ENCODE results near the gene ACADS. TPM values are rescaled to one million over a fixed set of nuclear protein-coding genes. Genes with fewer than 3 reads are reported as not detected.

The ACADS gene
- total RNA-seq, 8 experiments from 2014 or later, result 5.3 to 18.9 (median 7.3) TPM

DNA sequence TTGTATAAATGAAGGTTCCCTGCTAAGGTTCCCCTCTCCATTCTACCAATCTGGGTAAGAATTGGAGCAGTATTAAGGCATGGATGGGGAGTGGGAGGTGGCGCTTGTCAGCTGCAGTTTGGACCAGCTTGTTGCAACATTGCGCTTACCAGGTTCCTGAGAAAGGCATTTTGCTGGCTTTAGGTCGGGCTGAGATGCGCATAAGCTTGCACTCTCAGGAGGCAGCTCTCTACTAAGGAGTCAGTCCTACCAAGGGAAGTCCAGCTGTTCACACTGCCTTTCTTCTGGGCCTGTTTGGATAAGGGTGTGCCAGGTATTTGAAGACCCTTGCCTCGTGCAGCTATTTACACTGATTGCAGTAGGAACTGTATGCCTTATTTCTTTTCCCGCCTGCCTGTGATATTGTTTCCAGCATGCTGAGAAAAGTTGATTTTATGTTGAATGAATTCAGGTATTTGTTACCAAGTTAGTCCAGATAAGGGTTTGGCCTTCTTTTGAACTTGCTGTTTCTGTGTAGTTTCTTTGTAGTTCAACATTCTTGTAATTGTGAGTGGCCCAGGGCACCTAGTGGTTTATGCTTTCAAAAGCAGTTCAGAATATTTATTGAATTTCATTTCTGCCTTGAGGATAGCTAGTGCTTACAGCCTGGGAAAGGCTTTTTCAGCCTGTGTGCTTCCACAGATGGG, 36.1 kb upstream of the ACADS start:
- no peak overlapping the region for H3K27ac ChIP-seq
- in situ Hi-C loops (cut with MboI; ENCODE audit: low pct_unique_long_range_greater_than_20kb in 2 of 9, low sequenced_read_pairs in 9 of 9, unreplicated experiment in 9 of 9), result no loop called here

DNA sequence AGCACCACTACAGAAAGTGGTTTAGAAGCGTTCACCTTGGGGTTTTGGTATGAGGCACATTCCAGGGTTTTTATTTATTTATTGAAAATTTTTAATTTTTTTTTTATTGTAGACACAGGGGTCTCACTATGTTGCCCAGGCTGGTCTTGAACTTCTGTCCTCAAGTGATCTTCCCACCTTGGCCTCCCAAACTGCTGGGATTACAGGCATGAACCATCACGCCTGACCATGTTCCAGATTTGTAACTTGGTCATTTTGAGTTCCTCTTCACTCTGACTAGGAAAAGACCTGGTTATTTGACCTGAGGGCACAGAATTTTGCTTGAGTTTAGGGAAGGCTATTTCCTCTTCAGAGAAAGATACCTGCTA, 35.6 kb upstream of the ACADS start:
- WGBS, 10 experiments, result 40 to 100% (median 81%) methylated on average over 1 to 2 of the region's 2 CpGs; no CpG with 5 or more reads in 2 of the 10 experiments
- Histone ChIP-seq H3K27ac (no peak overlapping the region), H3K4me3 (no peak overlapping the region), H3K4me1 (replicated peaks in 1 of 2) (peaks cover 18 to 38% of the 10 kb centered on the region in 2 donors)
- no peak for ATAC-seq (replicated peaks in 6 of 8)
- in situ Hi-C loops (cut with MboI; ENCODE audit: low pct_unique_long_range_greater_than_20kb in 2 of 9, low sequenced_read_pairs in 9 of 9, unreplicated experiment in 9 of 9), result no loop called here

More for the DNA sequence above, 36.1 kb upstream of the ACADS start:
- ATAC-seq (replicated peaks in 6 of 8), result peak in 2 of 8 experiments; percentile 0 to 1
- Histone ChIP-seq H3K4me1 (replicated peaks in 1 of 2) (peaks cover 18 to 38% of the 10 kb centered on the region in 2 donors), H3K4me3 (peak overlapping the region; percentile 52 to 100 (median 71))
- 8 to 80% (median 67%) methylated on average over 1 to 5 of the region's 6 CpGs; no CpG with 5 or more reads in 3 of the 10 experiments for WGBS, 10 experiments

DNA sequence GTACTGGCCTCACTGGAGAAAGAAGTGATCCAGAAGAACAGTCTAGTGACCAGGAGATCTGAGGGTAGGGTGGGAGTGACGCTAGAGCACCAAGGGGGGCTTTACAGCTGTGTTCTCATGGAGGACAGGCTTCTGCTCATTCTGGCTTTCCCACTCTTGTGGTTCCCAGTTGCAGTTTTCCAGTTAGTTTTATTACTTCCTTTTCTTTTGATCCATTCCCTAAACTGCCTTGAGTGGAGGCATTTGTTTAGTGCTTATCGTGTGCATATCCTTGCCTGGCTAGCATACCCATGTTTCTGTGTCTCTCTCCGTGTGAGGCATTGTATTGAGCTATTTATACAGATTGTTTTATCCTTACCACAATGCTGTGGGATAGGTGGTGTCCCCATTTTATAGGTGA, 34.6 kb upstream of the ACADS start:
- in situ Hi-C loops (cut with MboI; ENCODE audit: low pct_unique_long_range_greater_than_20kb in 2 of 9, low sequenced_read_pairs in 9 of 9, unreplicated experiment in 9 of 9), result no loop called here
- no peak overlapping the region for H3K4me3 ChIP-seq
- no peak overlapping the region for H3K27ac ChIP-seq
- peaks cover 18 to 38% of the 10 kb centered on the region in 2 donors for H3K4me1 ChIP-seq (replicated peaks in 1 of 2)
- 18 to 100% (median 55%) methylated on average over 1 to 3 of the region's 3 CpGs; no CpG with 5 or more reads in 2 of the 10 experiments for WGBS, 10 experiments
- ATAC-seq (replicated peaks in 6 of 8), result no peak

- peak overlapping the region in 1 of 2 donors; percentile 26 for H3K27ac ChIP-seq
- peaks cover 18 to 38% of the 10 kb centered on the region in 2 donors for H3K4me1 ChIP-seq (replicated peaks in 1 of 2)
- WGBS, 10 experiments, result 35 to 100% (median 69%) methylated on average over 1 to 11 of the region's 11 CpGs; no CpG with 5 or more reads in 2 of the 10 experiments
- peak in 2 of 8 experiments; percentile 19 to 23 for ATAC-seq (replicated peaks in 6 of 8)
- H3K4me3 ChIP-seq, result no peak overlapping the region
- in situ Hi-C loops (cut with MboI; ENCODE audit: low pct_unique_long_range_greater_than_20kb in 2 of 9, low sequenced_read_pairs in 9 of 9, unreplicated experiment in 9 of 9), result no loop called here
These were observed 33.0 kb upstream of the ACADS start for GRCh38 chr12:120692524-120693033.

- WGBS, 10 experiments, result 7 to 100% (median 20%) methylated on average over 1 to 4 of the region's 4 CpGs; no CpG with 5 or more reads in 3 of the 10 experiments
- Histone ChIP-seq H3K4me1 (replicated peaks in 1 of 2) (peaks cover 18 to 38% of the 10 kb centered on the region in 2 donors), H3K27ac (peak overlapping the region in 1 of 2 donors; percentile 30), H3K4me3 (no peak overlapping the region)
- peak in 2 of 8 experiments; percentile 28 to 45 for ATAC-seq (replicated peaks in 6 of 8)
- in situ Hi-C loops (cut with MboI; ENCODE audit: low pct_unique_long_range_greater_than_20kb in 2 of 9, low sequenced_read_pairs in 9 of 9, unreplicated experiment in 9 of 9), result no loop called here
These were observed 31.8 kb upstream of the ACADS start for GRCh38 chr12:120693848-120694247.

GRCh38 chr12:120696626-120697025, 29.0 kb upstream of the ACADS start:
- Histone ChIP-seq H3K27ac (no peak overlapping the region), H3K4me1 (replicated peaks in 1 of 2) (peaks cover 10 to 27% of the 10 kb centered on the region in 2 donors), H3K4me3 (no peak overlapping the region)
- in situ Hi-C loops (cut with MboI; ENCODE audit: low pct_unique_long_range_greater_than_20kb in 2 of 9, low sequenced_read_pairs in 9 of 9, unreplicated experiment in 9 of 9), result no loop called here
- 60 to 100% (median 78%) methylated on average over 1 to 6 of the region's 6 CpGs; no CpG with 5 or more reads in 1 of the 10 experiments for WGBS, 10 experiments
- ATAC-seq (replicated peaks in 6 of 8), result peak in 2 of 8 experiments; percentile 16 to 41

DNA sequence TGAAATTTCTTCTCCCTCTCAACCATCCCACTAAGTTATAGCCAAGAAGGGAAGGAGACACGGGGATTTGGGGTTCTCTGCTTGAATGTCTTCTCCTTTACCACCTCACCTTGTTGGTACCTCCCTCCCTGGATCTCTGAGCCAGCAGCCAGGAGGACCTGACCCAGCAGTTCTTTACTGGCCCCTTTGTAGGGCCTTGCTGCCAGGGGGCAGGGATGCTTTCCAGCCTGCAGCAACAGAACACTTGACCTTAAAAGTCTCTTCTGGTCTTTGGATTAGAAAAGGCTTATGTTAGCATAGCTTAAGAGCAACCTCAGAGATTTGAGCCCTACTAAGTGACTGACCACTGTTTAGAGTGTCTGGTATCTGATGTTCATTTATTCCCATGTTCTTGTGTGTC, 28.3 kb upstream of the ACADS start:
- 86 to 100% (median 100%) methylated on average over 1 of the region's 1 CpG; no CpG with 5 or more reads in 5 of the 10 experiments for WGBS, 10 experiments
- in situ Hi-C loops (cut with MboI; ENCODE audit: low pct_unique_long_range_greater_than_20kb in 2 of 9, low sequenced_read_pairs in 9 of 9, unreplicated experiment in 9 of 9), result no loop called here
- ATAC-seq (replicated peaks in 6 of 8), result no peak
- peaks cover 10 to 20% of the 10 kb centered on the region in 2 donors for H3K4me1 ChIP-seq (replicated peaks in 1 of 2)
- H3K4me3 ChIP-seq, result no peak overlapping the region
- H3K27ac ChIP-seq, result no peak overlapping the region

GRCh38 chr12:120698665-120699064, 27.0 kb upstream of the ACADS start:
- WGBS, 10 experiments, result 86 to 100% (median 89%) methylated on average over 1 to 3 of the region's 3 CpGs; no CpG with 5 or more reads in 5 of the 10 experiments
- peaks cover 5 to 7% of the 10 kb centered on the region in 2 donors for H3K4me1 ChIP-seq (replicated peaks in 1 of 2)
- H3K4me3 ChIP-seq, result no peak overlapping the region
- H3K27ac ChIP-seq, result no peak overlapping the region
- in situ Hi-C loops (cut with MboI; ENCODE audit: low pct_unique_long_range_greater_than_20kb in 2 of 9, low sequenced_read_pairs in 9 of 9, unreplicated experiment in 9 of 9), result no loop called here
- ATAC-seq (replicated peaks in 6 of 8), result no peak

DNA sequence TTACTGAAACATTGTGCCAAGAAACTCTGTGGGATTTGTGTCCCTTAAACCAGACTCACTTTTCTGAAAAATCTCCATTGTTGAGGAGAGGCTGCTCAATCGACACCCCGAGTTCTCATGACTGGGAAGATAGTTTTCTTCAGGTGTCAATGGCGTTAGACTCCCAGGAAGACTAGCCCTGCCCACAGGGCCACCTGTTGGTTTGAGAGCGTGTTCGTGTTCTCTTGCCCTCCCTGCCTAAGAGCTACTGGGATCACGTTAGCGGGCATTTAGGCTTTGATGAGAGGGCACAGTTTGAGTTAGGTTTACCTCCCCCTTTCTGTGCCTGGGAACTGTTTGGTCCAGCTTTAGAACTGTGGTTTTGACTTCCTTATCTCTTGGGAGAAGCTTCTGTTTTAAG, 26.1 kb upstream of the ACADS start:
- no peak for ATAC-seq (replicated peaks in 6 of 8)
- in situ Hi-C loops (cut with MboI; ENCODE audit: low pct_unique_long_range_greater_than_20kb in 2 of 9, low sequenced_read_pairs in 9 of 9, unreplicated experiment in 9 of 9), result no loop called here
- Histone ChIP-seq H3K4me3 (no peak overlapping the region), H3K4me1 (replicated peaks in 1 of 2) (no peaks in the 10 kb centered on the region), H3K27ac (no peak overlapping the region)
- 90 to 100% (median 93%) methylated on average over 2 to 7 of the region's 7 CpGs; no CpG with 5 or more reads in 3 of the 10 experiments for WGBS, 10 experiments

DNA sequence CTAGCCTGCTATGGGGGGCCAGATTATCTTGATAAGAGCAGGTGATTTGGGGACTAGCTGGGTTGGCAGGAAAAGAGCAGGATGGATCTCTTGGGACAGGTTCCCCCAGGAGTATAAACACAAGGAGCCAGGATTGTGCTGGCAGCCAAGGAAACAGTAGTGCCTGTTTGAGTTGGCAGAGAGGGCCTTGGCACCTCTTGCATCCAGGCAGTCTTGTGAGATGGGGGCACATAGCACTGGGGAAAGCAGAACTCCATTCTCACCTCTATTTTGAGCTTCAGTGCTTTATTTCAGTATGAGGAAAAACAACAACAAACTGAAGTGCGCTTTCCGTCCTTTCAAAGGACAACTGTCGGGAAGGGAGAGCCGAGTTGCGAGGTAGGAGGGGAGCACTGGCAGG, 24.7 kb upstream of the ACADS start:
- ATAC-seq (replicated peaks in 6 of 8), result peak in 1 of 8 experiments; percentile 38
- Histone ChIP-seq H3K4me1 (replicated peaks in 1 of 2) (no peaks in the 10 kb centered on the region), H3K27ac (no peak overlapping the region), H3K4me3 (no peak overlapping the region)
- WGBS, 10 experiments, result 94 to 100% (median 100%) methylated on average over 1 to 5 of the region's 5 CpGs; no CpG with 5 or more reads in 4 of the 10 experiments
- in situ Hi-C loops (cut with MboI; ENCODE audit: low pct_unique_long_range_greater_than_20kb in 2 of 9, low sequenced_read_pairs in 9 of 9, unreplicated experiment in 9 of 9), result no loop called here

GRCh38 chr12:120702637-120703036, 23.0 kb upstream of the ACADS start:
- H3K4me3 ChIP-seq, result no peak overlapping the region
- in situ Hi-C loops (cut with MboI; ENCODE audit: low pct_unique_long_range_greater_than_20kb in 2 of 9, low sequenced_read_pairs in 9 of 9, unreplicated experiment in 9 of 9), result no loop called here
- WGBS, 10 experiments, result 100% methylated on average over 1 of the region's 1 CpG; no CpG with 5 or more reads in 7 of the 10 experiments
- ATAC-seq (replicated peaks in 6 of 8), result no peak
- H3K27ac ChIP-seq, result no peak overlapping the region
- no peaks in the 10 kb centered on the region for H3K4me1 ChIP-seq (replicated peaks in 1 of 2)

DNA sequence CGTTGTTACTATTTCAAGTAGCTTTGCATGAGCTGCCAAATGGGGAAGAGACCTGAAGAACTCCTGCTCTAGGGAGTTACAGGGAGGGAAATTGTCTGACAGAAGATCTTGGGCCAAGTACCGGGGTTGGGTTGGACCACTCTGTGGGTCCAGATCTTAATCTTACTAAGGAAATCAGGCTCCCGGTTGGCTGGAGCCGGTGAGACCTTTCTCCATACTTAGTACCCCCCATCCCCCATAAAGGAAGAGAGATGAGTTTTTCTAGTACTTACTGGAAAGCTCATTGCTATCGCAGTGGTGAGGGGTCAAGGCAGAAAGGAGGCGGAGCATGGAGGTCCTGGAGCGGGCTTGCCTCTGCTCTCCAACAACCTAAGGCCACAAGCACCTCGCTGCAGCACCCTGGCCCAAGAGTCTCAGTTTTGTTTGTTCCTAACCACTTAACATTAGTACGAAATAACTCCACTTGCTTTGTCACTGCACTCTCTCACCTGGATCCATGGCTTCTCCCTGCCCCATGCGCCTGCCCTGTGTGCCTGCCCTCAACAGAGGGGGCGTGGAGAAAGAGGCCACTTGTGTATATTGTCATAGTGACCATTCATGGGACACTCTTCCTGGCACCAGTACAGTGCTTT, 22.2 kb upstream of the ACADS start:
- WGBS, 10 experiments, result 73 to 100% (median 95%) methylated on average over 2 to 6 of the region's 11 CpGs; no CpG with 5 or more reads in 2 of the 10 experiments
- no peak overlapping the region for H3K4me3 ChIP-seq
- H3K27ac ChIP-seq, result no peak overlapping the region
- ATAC-seq (replicated peaks in 6 of 8), result peak in 2 of 8 experiments; percentile 29 to 50
- in situ Hi-C loops (cut with MboI; ENCODE audit: low pct_unique_long_range_greater_than_20kb in 2 of 9, low sequenced_read_pairs in 9 of 9, unreplicated experiment in 9 of 9), result no loop called here
- H3K4me1 ChIP-seq (replicated peaks in 1 of 2), result peaks cover 0 to under 1% of the 10 kb centered on the region in 2 donors

GRCh38 chr12:120705618-120706017, 20.0 kb upstream of the ACADS start:
- no peak for ATAC-seq (replicated peaks in 6 of 8)
- H3K27ac ChIP-seq, result no peak overlapping the region
- in situ Hi-C loops (cut with MboI; ENCODE audit: low pct_unique_long_range_greater_than_20kb in 2 of 9, low sequenced_read_pairs in 9 of 9, unreplicated experiment in 9 of 9), result no loop called here
- H3K4me3 ChIP-seq, result no peak overlapping the region
- WGBS, 10 experiments, result 100% methylated on average over 1 of the region's 1 CpG; no CpG with 5 or more reads in 9 of the 10 experiments
- H3K4me1 ChIP-seq (replicated peaks in 1 of 2), result peaks cover 7 to 16% of the 10 kb centered on the region in 2 donors

Data from motor neuron (in vitro differentiated cells).